ENCODE measurements around the gene NUP98. TPM values are rescaled to one million over a fixed set of nuclear protein-coding genes. Genes with fewer than 3 reads are reported as not detected.

Gene NUP98
- total RNA-seq, 2 experiments from 2014 or later, result 102 to 115 TPM

- Histone ChIP-seq H3K79me2 (ENCODE audit: insufficient read depth, low read depth, low read length) (no peaks in the 10 kb centered on the region), H3K27ac (ENCODE audit: low read depth, low read length, poor library complexity, severe bottlenecking) (no peak overlapping the region), H3K4me2 (ENCODE audit: low read length) (no peak overlapping the region), H3K4me3 (ENCODE audit: low read depth, low read length, poor library complexity, severe bottlenecking) (no peak overlapping the region), H3K36me3 (ENCODE audit: insufficient read depth, low read length) (no peaks in the 10 kb centered on the region), H3K9me3 (ENCODE audit: low read length) (no peaks in the 10 kb centered on the region), H3K4me1 (ENCODE audit: insufficient read depth, low read length, poor library complexity, severe bottlenecking) (no peaks in the 10 kb centered on the region), H3K9me2 (ENCODE audit: insufficient read depth, low read length) (no peaks in the 10 kb centered on the region), H4K20me1 (ENCODE audit: insufficient read depth, low read length) (no peaks in the 10 kb centered on the region), H2AFZ (ENCODE audit: low read length) (no peak overlapping the region)
- intact Hi-C loops (cut with micrococcal nuclease; ENCODE audit: unreplicated experiment), result no loop called here
- ChIA-PET CTCF (ENCODE audit: unreplicated experiment) (no interaction called here), POLR2A (interaction anchor here (0.6 kb wide), 1 partner anchor 53 kb away, joined by 3 read pairs; no protein-coding TSS in a partner anchor)
- TF ChIP-seq EZH2phosphoT487 (IDR thresholded peaks at IDR 0.05; ENCODE audit: borderline replicate concordance, low read depth, low read length), result no peak
- no peak for TF ChIP-seq CTCF (conservative IDR thresholded peaks at IDR 0.05; ENCODE audit: low read length)
- no peak for DNase-seq (ENCODE audit: low spot score)
- no TSS peak for BruUV-seq (replicated peaks)
Measured at GRCh38 chr11:3635641-3636375, 161.5 kb downstream of the NUP98 start.

- Histone ChIP-seq H4K20me1 (ENCODE audit: insufficient read depth, low read length) (no peaks in the 10 kb centered on the region), H3K4me2 (ENCODE audit: low read length) (no peak overlapping the region), H3K36me3 (ENCODE audit: insufficient read depth, low read length) (no peaks in the 10 kb centered on the region), H3K9me3 (ENCODE audit: low read length) (no peaks in the 10 kb centered on the region), H2AFZ (ENCODE audit: low read length) (no peak overlapping the region), H3K79me2 (ENCODE audit: insufficient read depth, low read depth, low read length) (no peaks in the 10 kb centered on the region), H3K27ac (ENCODE audit: low read depth, low read length, poor library complexity, severe bottlenecking) (no peak overlapping the region), H3K4me1 (ENCODE audit: insufficient read depth, low read length, poor library complexity, severe bottlenecking) (no peaks in the 10 kb centered on the region), H3K4me3 (ENCODE audit: low read depth, low read length, poor library complexity, severe bottlenecking) (no peak overlapping the region), H3K9me2 (ENCODE audit: insufficient read depth, low read length) (no peaks in the 10 kb centered on the region)
- ChIA-PET CTCF (ENCODE audit: unreplicated experiment) (no interaction called here), POLR2A (no interaction called here)
- TF ChIP-seq EZH2phosphoT487 (IDR thresholded peaks at IDR 0.05; ENCODE audit: borderline replicate concordance, low read depth, low read length), result no peak
- TF ChIP-seq CTCF (conservative IDR thresholded peaks at IDR 0.05; ENCODE audit: low read length), result no peak
- intact Hi-C loops (cut with micrococcal nuclease; ENCODE audit: unreplicated experiment), result no loop called here
- BruUV-seq (replicated peaks), result no TSS peak
- no peak for DNase-seq (ENCODE audit: low spot score)
Measured at GRCh38 chr11:3632070-3632660, 165.2 kb downstream of the NUP98 start.

- Histone ChIP-seq H3K79me2 (ENCODE audit: insufficient read depth, low read depth, low read length) (no peaks in the 10 kb centered on the region), H3K4me2 (ENCODE audit: low read length) (no peak overlapping the region), H3K27ac (ENCODE audit: low read depth, low read length, poor library complexity, severe bottlenecking) (no peak overlapping the region), H3K4me3 (ENCODE audit: low read depth, low read length, poor library complexity, severe bottlenecking) (no peak overlapping the region), H2AFZ (ENCODE audit: low read length) (no peak overlapping the region), H3K36me3 (ENCODE audit: insufficient read depth, low read length) (no peaks in the 10 kb centered on the region), H3K9me2 (ENCODE audit: insufficient read depth, low read length) (no peaks in the 10 kb centered on the region), H3K4me1 (ENCODE audit: insufficient read depth, low read length, poor library complexity, severe bottlenecking) (no peaks in the 10 kb centered on the region), H4K20me1 (ENCODE audit: insufficient read depth, low read length) (no peaks in the 10 kb centered on the region), H3K9me3 (ENCODE audit: low read length) (no peaks in the 10 kb centered on the region)
- BruUV-seq (replicated peaks), result no TSS peak
- intact Hi-C loops (cut with micrococcal nuclease; ENCODE audit: unreplicated experiment), result no loop called here
- TF ChIP-seq CTCF (conservative IDR thresholded peaks at IDR 0.05; ENCODE audit: low read length) (no peak), EZH2phosphoT487 (IDR thresholded peaks at IDR 0.05; ENCODE audit: borderline replicate concordance, low read depth, low read length) (no peak)
- no peak for DNase-seq (ENCODE audit: low spot score)
- ChIA-PET POLR2A (no interaction called here), CTCF (ENCODE audit: unreplicated experiment) (no interaction called here)
Measured at GRCh38 chr11:3631331-3631730, 166.0 kb downstream of the NUP98 start.

All from OCI-LY7 (cell line).